Skeletal muscle tissue (tissue), 4 donors: ENCODE results near the gene GNAS. TPM values are rescaled to one million over a fixed set of nuclear protein-coding genes. Genes with fewer than 3 reads are reported as not detected.

Source experiments
- H3K27ac ChIP-seq: one replicate; pipeline ENCODE4 v1.7.0; 2013; ENCODE audit warnings: mild to moderate bottlenecking, low read depth, low read length, inconsistent platforms
- H3K27me3 ChIP-seq, 3 donors: one replicate each; pipeline ENCODE4 v1.7.0; 2013; ENCODE audit warnings: low read length in 3 of 3; ENCODE audit not compliant: control insufficient read depth in 3 of 3, insufficient read depth in 3 of 3
- H3K36me3 ChIP-seq, 3 donors: one replicate each; pipeline ENCODE4 v1.7.0; 2013; ENCODE audit warnings: low read length in 3 of 3; ENCODE audit not compliant: control insufficient read depth in 3 of 3, insufficient read depth in 3 of 3
- H3K4me1 ChIP-seq, 3 donors: one replicate each; pipeline ENCODE4 v1.7.0; 2013; ENCODE audit warnings: low read length in 3 of 3, mild to moderate bottlenecking in 3 of 3; ENCODE audit not compliant: control insufficient read depth in 3 of 3, insufficient read depth in 3 of 3
- H3K4me3 ChIP-seq, 3 donors: one replicate each; pipeline ENCODE4 v1.7.0; 2013; ENCODE audit warnings: low read length in 3 of 3
- H3K9ac ChIP-seq, 3 donors: one replicate each; pipeline ENCODE4 v1.7.0; 2013; ENCODE audit warnings: low read length in 3 of 3, mild to moderate bottlenecking in 3 of 3, moderate library complexity in 2 of 3, low read depth in 1 of 3
- H3K9me3 ChIP-seq, 3 donors: one replicate each; pipeline ENCODE4 v1.7.0; 2013; ENCODE audit warnings: low read length in 3 of 3; ENCODE audit not compliant: control insufficient read depth in 3 of 3
- total RNA-seq: library from RNA; depleted of rRNA; stranded (reverse); fragments of >200 nt; gene quantifications from one replicate; pipeline ENCODE4 v1.2.3, GENCODE V29; 2014
- donor health status: Osteomylitis.

Gene GNAS
- total RNA-seq, 1 donor from 2014 or later: 820 TPM

DNA sequence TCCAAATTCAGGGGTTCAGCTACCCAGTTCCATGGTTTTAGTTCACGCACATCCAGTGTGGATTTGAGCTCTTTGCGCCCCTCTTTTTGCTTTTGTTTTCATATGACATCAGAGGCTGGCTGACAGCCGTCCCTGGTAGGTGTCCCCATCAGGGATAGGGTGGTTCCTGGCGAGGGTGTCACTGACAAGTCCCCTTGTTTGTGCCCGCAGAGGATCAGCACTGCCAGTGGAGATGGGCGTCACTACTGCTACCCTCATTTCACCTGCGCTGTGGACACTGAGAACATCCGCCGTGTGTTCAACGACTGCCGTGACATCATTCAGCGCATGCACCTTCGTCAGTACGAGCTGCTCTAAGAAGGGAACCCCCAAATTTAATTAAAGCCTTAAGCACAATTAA is 58.0 kb downstream of the GNAS start:
- Histone ChIP-seq H3K4me1 (peaks cover 28 to 35% (median 30%) of the 10 kb centered on the region in 3 donors), H3K4me3 (no peak overlapping the region), H3K27me3 (no peaks in the 10 kb centered on the region), H3K36me3 (peaks cover 36 to 42% (median 38%) of the 10 kb centered on the region in 3 donors), H3K27ac (no peak overlapping the region), H3K9ac (no peak overlapping the region), H3K9me3 (no peaks in the 10 kb centered on the region)

DNA sequence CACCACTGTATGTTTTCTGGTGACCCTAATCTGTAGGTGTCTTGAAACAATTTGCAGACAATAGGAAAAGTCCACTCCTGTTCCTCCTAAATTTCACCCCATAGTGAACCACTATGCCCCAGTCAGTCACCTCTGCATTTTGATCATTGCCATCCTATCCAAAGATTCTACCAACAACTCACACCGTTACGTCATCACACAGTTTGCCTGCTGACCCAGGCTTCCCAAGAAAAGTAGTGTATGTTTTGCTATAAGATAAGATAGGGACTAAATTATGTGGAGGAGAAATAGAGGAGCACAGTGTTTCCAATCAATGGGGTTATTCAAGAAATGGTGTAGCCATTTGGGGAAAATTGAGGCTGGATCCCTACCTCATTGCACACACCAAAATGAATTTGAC is 58.8 kb downstream of the GNAS start:
- Histone ChIP-seq H3K27ac (no peak overlapping the region), H3K4me1 (peaks cover 26 to 29% (median 27%) of the 10 kb centered on the region in 3 donors), H3K9ac (no peak overlapping the region), H3K27me3 (no peaks in the 10 kb centered on the region), H3K4me3 (no peak overlapping the region), H3K9me3 (no peaks in the 10 kb centered on the region), H3K36me3 (peaks cover 29 to 33% (median 30%) of the 10 kb centered on the region in 3 donors)

DNA sequence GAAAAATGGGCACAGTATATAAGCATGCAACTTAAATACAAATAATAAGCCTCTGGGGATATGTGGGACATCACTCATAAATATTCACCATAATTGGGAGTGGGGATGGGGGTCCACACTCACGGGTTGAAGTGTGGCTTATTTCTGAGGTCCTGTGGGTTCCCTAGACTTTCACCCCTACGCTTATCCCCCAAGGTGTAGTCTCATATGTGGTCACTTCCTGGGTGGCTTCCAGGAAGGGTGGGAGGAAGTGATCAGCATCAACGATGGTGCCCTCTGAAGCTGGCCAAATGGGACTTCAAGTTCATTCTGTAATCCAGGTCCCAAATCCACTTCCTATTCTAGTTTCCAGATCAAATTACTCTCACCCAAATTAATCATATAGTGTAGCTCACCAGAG is 59.5 kb downstream of the GNAS start:
- peaks cover 22 to 24% (median 22%) of the 10 kb centered on the region in 3 donors for H3K4me1 ChIP-seq
- no peak overlapping the region for H3K9ac ChIP-seq
- no peaks in the 10 kb centered on the region for H3K9me3 ChIP-seq
- no peak overlapping the region for H3K27ac ChIP-seq
- H3K27me3 ChIP-seq: no peaks in the 10 kb centered on the region
- no peak overlapping the region for H3K4me3 ChIP-seq
- peaks cover 28 to 33% (median 29%) of the 10 kb centered on the region in 3 donors for H3K36me3 ChIP-seq

DNA sequence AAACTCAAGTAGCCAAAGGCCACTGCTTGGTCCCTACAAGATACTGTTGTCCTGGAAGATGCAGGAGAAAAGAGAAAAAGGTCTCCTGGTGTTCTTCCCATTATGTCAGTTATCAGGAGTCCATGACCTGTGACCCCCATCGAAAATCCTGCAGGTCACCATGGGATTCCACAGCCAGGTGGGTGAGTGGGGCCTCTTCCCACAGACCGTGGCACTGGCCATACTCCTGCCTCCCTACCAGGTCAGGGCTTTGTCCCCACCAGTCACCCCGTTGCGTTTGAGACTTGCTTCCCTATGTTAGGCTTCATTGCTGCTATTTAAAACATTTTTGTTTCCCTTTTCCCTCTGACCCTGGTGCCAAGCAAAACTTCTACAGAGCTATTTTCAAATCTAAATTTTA is 60.6 kb downstream of the GNAS start:
- Histone ChIP-seq H3K4me3 (no peak overlapping the region), H3K9ac (no peak overlapping the region), H3K27me3 (no peaks in the 10 kb centered on the region), H3K36me3 (peaks cover 28 to 33% (median 29%) of the 10 kb centered on the region in 3 donors), H3K9me3 (no peaks in the 10 kb centered on the region), H3K4me1 (peaks cover 14 to 19% (median 17%) of the 10 kb centered on the region in 3 donors), H3K27ac (no peak overlapping the region)

DNA sequence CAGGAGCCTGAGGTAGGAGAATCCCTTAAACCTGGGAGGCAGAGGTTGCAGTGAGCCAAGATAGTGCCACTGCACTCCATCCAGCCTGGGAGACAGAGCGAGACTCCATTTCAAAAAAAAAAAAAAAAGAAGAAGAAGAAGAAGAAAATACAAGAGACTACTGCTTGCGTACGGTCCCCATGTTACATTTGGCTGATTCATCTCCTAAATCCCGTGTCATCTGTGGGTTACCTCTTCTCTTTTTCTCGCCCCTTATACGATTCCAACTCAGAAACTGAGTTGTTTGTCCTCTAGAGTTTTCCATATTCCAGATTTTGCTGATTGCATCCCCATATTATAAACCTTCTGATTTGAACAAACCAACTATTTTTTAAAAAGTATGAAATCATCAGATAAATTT is 66.1 kb downstream of the GNAS start:
- Histone ChIP-seq H3K27me3 (no peaks in the 10 kb centered on the region), H3K4me3 (no peak overlapping the region), H3K27ac (no peak overlapping the region), H3K36me3 (no peaks in the 10 kb centered on the region), H3K9ac (no peak overlapping the region), H3K9me3 (peaks cover 0 to 5% (median 0%) of the 10 kb centered on the region in 3 donors), H3K4me1 (peaks cover 0 to 3% (median 0%) of the 10 kb centered on the region in 3 donors)

DNA sequence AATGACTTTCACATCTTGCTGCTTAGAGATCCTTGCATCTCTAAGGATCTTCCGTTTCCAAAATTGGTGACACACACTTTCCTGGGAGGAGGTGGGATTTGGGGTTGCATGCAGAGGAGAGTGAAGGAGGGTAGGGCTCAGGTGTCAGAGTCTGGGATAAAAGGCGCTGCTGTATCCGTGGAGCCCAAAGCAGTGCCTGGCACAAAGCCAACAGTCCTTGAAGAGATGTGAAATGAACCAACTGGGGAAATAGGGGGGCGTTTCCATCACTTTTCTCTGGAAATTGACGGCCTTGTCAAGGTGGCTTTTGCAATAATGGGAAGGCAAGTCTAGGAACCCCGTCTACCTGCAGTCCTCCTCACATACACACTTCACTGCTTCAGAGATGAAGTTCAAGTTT is 69.0 kb downstream of the GNAS start:
- no peak overlapping the region for H3K27ac ChIP-seq

DNA sequence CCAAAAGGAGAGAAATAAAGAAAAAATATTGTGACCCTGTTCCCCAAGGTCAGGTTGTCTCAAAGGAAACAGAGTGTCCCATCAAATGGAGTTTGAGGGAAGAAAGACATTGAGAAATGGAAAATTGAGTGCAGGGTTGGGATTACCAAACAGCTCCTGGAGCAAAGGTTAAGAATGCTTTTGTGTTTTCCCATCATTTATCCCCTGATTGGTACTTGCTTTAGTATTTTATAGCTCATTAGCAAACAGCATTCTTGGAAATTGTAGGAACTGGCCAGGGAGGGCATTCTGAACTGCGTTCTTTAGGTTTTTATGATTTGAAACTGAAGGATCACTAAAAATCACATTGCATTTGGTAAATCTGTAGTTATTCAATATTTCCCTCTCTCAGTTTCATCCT is 69.5 kb downstream of the GNAS start:
- no peaks in the 10 kb centered on the region for H3K36me3 ChIP-seq
- peaks cover 0 to 3% (median 0%) of the 10 kb centered on the region in 3 donors for H3K4me1 ChIP-seq
- peaks cover 0 to 5% (median 0%) of the 10 kb centered on the region in 3 donors for H3K9me3 ChIP-seq
- H3K4me3 ChIP-seq: no peak overlapping the region
- no peak overlapping the region for H3K27ac ChIP-seq
- no peaks in the 10 kb centered on the region for H3K27me3 ChIP-seq
- no peak overlapping the region for H3K9ac ChIP-seq

More for the DNA sequence above, 69.0 kb downstream of the GNAS start:
- H3K36me3 ChIP-seq: no peaks in the 10 kb centered on the region
- no peak overlapping the region for H3K4me3 ChIP-seq
- peaks cover 0 to 5% (median 0%) of the 10 kb centered on the region in 3 donors for H3K9me3 ChIP-seq
- H3K27me3 ChIP-seq: no peaks in the 10 kb centered on the region
- peaks cover 0 to 3% (median 0%) of the 10 kb centered on the region in 3 donors for H3K4me1 ChIP-seq
- no peak overlapping the region for H3K9ac ChIP-seq

DNA sequence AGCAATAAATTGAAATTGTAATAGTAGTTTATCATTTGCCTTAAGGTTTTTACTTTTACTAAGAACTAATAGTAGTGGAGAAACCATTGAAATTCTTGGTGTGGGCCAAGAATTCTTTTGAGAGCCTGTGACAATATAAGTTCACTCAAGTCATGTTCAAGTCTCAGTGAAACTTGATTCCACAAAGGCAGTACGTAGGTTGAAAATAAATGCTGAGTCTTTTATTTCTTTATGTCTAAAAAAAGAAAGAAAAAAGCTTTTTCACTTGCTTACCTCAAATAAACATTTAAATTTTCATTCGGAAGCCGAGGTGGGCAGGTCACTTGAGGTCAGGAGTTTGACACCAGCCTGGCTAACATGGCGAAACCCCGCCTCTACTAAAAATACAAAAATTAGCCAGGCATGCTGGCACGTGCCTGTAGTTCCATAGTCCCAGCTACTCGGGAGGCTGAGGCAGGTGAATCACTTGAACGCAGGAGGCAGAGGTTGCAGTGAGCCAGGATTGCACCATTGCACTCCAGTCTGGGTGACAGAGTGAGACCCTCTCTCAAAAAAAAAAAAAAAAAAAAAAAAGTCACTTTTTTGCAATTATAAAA is 70.7 kb downstream of the GNAS start:
- H3K9me3 ChIP-seq: peaks cover 0 to 5% (median 0%) of the 10 kb centered on the region in 3 donors
- H3K36me3 ChIP-seq: no peaks in the 10 kb centered on the region
- H3K27ac ChIP-seq: no peak overlapping the region
- H3K27me3 ChIP-seq: no peaks in the 10 kb centered on the region
- H3K9ac ChIP-seq: peak overlapping the region in 1 of 3 donors; percentile 0
- no peak overlapping the region for H3K4me3 ChIP-seq
- H3K4me1 ChIP-seq: peaks cover 0 to 3% (median 0%) of the 10 kb centered on the region in 3 donors

DNA sequence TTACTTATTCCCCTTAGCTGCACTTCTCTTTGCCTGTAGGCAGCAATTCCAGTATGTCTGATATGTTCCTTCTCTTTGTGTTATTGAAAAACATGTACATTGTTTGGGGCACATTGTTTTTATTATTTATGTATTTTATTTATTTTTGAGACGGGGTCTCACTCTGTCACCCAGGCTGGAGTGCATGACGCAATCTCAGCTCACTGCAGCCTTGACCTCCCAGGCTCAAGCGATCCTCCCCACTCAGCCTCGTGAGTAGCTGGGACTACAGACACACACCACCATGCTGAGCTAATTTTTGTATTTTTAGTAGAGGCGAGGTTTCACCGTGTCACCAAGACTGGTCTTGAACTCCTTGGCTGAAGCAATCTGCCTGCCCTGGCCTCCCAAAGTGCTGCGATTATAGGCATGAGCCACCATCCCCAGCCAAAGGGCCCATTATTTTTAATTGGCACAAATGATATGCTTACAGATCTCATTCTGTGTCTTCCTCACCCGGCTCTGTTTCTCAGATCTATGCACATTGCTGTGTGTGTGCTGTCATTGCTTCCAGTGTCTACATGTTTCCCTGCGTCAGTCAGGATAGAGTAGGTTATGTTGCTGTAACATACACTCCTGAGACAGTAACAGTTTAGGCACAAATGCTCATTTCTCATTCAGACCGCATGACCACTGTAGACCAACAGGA is 74.4 kb downstream of the GNAS start:
- H3K4me3 ChIP-seq: no peak overlapping the region
- H3K27me3 ChIP-seq: no peaks in the 10 kb centered on the region
- no peak overlapping the region for H3K9ac ChIP-seq
- no peak overlapping the region for H3K27ac ChIP-seq
- H3K9me3 ChIP-seq: no peaks in the 10 kb centered on the region
- no peaks in the 10 kb centered on the region for H3K36me3 ChIP-seq
- H3K4me1 ChIP-seq: peaks cover 0 to 3% (median 0%) of the 10 kb centered on the region in 3 donors

DNA sequence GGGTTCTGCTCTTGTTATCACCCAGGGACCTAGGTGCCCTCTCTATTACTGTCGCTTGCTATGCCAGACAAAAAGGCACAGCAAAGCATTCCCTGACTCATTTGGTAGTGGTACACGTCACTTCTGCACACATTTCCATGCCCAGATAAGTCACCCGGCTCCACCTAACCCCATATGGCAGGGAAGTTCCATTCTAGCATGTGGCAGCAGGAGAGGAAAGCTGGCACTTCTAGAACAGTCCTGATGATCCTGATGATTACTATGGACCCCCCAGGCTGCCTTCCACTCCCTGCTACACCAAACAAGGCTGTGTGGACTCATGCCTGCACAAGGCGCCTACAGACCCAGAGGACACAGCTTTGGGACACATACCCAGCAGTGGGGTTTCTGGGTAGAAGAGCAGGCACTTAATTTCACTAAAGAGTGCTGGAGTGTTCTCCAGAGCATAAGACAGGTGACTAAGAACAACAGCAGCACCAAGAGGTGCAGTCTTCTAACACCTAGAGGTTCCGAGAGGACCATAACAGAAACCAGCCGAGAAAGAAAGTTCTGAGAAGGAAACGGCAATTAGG is 75.1 kb downstream of the GNAS start:
- Histone ChIP-seq H3K9ac (no peak overlapping the region), H3K36me3 (no peaks in the 10 kb centered on the region), H3K27me3 (no peaks in the 10 kb centered on the region), H3K27ac (no peak overlapping the region), H3K4me3 (no peak overlapping the region), H3K9me3 (no peaks in the 10 kb centered on the region), H3K4me1 (peaks cover 0 to 3% (median 0%) of the 10 kb centered on the region in 3 donors)
